ENCODE results near the gene UCP3.
A peak's percentile ranks its signal among the peaks of the same experiment; 100 is the strongest.

Gene UCP3

GRCh38 chr11:74017631-74018030 lies 8.7 kb upstream of the UCP3 start:
- no peak for DNase-seq

DNA sequence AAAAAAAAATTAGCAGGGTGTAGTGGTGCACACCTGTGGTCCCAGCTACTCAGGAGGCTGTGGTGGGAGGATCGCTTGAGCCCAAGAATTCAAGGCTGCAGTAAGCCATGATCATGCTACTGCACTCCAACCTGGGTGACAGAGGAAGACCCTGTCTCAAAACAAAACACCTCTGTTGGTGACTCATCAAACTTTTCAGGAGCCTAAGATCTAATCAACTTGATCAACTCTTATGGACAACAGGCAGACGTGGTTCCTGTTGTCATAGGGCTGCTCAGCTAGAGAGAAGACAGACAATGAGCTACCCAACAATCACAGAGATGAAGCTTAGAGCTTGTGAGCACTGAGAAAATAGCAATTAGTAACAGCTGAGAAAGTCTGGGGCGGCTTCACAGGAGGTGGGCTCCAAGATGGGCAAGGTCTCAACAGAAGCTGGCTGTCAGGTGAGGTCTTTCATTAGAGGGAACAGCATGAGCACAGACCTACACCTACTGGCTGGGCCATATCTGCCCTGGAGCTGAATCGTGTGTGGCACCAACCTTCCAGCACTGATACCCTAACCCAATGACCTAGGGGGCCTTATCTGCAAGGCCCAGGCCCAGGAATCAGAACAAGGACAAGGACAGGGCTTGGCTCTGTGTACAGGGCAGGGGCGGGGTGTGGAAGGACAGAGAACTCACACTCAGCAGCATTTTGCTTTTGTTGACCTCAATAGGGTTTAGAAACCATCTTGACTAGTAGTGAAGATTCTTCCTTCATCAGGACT lies 7.2 kb upstream of the UCP3 start:
- no peak for DNase-seq

- no peak for DNase-seq
Measured at GRCh38 chr11:74014880-74015279, 6.0 kb upstream of the UCP3 start.

GRCh38 chr11:74013141-74013540 lies 4.3 kb upstream of the UCP3 start:
- DNase-seq: no peak

DNA sequence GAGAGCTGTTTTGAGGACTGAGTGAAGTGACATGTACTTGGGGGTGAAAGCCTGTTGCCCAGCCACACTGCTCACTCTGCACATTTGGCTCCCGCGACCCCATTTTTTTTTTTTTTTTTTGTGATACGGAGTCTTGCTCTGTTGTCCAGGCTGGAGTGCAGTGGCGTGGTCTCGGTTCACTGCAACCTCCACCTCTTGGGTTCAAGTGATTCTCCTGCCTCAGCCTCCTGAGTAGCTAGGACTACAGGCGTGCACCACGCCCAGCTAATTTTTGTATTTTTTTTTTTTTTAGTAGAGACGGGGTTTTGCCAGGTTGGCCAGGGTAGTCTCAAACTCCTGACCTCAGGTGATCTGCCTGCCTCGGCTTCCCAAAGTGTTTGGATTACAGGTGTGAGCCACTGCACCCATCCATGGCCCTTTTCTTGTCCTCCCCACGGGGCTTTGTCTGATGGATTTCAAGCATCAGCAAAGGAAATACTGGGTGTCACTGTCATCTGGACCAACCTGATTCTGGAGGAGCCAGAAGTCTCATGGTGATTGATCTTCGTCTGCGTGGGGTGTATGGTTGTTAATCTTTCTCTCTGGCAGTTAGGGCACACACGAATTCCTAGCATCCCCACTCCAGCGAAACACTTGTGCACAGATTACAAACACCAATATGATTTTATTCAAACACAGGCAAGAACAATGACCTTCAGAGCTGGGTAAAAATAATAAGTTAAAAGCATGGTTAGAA lies 3.4 kb upstream of the UCP3 start:
- no peak for DNase-seq

DNA sequence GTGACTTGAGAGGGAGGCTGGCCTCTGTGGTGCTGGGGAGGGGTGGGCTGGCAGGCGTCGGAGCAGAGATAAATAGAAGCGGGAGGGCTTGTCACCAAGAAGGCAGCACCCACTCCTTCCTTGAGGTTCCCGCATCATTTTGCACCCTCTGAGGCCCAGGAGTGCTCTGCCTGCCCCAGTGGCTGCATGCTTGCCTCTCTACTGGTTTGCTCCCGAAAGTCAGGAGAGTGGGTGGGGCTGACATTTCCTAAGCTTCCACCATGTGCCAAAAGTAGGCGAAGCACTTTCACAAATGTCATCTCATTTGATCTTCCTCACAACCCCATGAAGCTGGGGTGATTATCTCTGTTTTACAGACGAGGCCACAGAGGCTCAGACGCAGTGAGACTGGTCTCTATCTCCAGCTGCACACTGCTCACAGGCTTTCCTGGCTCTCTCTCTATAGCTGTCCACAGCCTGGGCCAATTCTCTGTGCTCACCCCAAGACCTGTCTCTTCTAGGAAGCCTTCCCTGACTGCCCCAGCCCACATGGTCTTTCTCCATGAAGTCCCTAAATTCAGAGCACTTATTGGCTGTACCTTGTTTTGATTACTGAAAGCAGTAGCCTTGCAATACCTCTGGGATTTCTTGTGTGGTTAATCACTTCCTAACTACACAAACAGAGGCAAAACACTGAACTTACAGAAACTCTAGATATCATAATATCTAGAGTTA lies 2.6 kb upstream of the UCP3 start:
- peak; percentile 74 for DNase-seq

- no peak for DNase-seq
Measured at GRCh38 chr11:74010306-74011300, 1.7 kb upstream of the UCP3 start.

DNA sequence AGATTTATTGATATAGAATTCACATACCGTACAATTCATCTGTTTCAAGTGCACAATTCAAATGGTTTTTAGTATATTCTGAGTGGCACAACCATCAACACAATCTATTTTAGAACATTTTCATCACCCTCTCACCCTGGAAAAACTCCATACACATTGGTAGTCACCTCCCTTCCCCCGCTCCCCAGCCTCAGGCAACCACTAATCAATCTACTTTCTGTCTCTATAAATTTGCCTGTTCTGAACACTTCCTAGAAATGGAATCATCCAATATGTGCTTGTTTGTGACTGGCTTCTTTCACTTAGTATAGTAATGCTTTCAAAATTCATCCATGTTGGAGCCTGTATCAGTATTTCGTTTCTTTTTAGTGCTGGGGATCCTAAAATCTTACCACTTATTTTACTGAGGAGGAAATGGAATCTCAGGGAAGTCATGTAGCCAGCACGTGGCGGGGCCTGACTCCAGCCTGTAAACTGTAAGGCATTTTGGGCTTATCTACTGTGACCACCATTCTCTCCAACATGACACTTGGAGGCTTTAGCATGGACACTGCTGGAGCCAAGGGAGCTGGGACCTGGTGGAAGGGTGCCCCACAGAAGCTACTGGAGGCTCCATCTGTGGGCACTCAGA lies 905 bp upstream of the UCP3 start:
- no peak for DNase-seq

- no peak for DNase-seq
Measured at GRCh38 chr11:74009230-74009547, 304 bp upstream of the UCP3 start.

DNA sequence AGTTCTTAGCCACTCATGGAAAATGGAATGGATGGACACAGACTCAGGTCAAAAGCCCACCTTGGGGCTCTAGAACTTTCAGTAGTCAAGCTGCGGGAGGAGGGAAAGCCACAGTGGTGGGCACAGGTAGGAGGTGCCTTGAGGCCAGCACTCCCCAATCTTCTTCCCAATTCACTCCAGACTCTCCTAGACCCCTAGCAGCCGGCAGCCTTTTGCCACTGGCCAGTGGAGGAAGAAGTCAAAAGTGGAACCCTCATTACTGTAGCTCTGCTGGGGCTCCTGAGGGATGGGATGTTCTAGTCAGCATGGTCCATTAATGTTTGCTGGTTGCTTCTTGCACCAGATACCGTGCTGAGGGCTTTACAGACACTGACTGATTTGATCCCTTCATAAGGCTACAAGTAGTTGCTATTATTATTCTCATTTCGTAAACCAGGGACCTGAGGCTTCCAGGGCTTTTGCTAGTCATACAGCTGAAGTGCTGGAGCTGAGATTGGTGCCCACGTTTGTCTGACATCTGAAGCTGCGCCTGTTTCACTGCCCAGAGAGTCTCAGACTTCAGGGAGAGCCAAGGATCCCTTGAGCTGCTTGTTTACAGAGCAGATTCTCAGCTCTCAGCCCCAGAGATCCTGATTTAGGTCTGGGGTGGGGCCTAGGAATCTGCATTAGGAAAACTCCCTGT lies 1.1 kb downstream of the UCP3 start:
- DNase-seq: no peak

GRCh38 chr11:74006743-74007304 lies 2.1 kb downstream of the UCP3 start:
- no peak for DNase-seq

- DNase-seq: no peak
Measured at GRCh38 chr11:74005721-74006517, 3.0 kb downstream of the UCP3 start.

DNA sequence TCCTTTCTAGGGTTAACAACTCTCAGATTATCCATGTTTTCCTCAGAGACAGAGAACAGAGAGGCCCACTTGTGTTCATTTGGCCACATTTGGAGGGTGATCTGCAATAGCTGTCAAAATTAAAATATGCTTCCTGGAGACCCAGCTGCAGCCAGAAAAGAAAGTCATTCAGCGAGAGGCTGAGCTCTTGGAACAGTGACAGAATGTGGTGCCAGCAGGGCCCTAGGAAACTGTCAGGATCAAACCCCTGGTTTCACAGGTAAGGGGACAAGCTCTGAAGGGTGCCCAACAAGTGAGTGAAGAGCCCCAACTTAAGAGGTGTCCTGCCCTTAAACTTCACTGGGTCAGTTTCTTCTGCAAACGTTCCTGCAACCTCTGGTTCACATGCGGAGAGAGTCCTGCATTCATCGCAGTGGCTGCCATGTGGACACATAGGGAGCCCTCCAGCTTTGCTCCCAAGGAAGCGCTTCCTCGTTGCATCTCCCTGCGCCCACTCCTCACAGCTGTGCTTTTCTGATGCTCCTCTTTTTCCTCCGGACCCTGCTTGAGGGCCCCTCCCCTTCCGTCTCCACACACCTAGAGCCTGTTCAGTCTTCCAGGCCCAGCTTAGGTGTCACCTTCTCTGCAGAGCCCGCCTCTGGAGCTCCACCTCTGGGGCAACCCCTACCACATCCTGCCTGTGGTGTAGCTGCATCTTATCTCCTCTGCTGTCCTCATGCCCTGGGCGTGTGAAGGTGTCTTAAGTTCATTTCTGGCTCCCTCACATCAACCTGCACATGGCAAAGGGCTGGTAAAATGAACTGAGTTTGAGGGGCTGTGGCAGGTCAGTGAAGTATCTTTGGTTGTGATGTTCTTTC lies 3.9 kb downstream of the UCP3 start:
- DNase-seq: peak; percentile 89

GRCh38 chr11:74004046-74004695 lies 4.7 kb downstream of the UCP3 start:
- DNase-seq: no peak

DNA sequence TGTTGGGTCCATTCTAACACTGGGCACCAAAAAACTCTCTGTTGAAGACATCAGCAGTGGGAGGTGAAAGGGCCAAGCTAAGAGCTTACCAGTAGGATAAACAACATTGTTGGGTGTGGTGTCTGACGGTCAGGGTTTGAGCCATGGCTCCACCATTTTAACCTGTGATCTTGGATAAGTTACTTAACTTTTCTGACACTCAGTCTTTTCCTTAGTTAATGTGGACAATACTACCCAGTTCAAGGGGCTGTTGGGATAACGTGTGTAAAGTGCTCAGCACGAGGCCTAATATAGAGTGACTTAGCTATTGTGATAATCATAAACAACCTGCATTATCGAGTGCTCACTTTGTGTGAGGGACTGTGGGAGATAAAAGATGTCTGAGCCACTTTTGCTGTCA lies 6.1 kb downstream of the UCP3 start:
- DNase-seq: no peak

DNA sequence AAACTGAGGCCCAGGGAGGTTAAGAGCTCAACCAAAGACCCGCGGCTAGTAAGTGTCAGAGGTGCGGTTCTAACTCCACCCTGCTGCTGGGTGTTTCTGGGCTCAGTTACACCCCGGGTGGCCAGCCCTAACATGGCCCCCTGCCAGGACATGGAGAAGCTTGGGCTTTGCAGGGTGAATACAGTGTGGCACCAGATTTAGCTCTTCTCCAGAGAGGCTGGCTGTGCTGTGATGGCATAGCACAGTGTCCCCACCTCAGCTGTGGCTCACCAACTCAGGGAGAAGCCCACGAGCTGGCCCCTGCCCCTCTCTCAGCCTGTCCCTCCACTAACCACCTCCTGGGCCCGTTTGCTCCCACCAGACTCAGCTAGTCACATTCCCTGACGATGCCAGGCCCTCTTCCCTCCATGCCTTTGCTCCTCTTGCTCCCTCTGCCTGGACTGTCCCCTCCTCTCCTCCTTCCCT lies 7.0 kb downstream of the UCP3 start:
- DNase-seq: no peak

- no peak for DNase-seq
Measured at GRCh38 chr11:74000307-74001133, 8.4 kb downstream of the UCP3 start.

Data from CD4-positive, alpha-beta T cell treated with Interleukin-21 for 1 hour (primary cell).